Omental fat pad (tissue), 4 donors: ENCODE results near the gene MMP11. TPM values are rescaled to one million over a fixed set of nuclear protein-coding genes. Genes with fewer than 3 reads are reported as not detected.

Experiments used
- ATAC-seq: fragments of 150-250 bp; one replicate; pipeline ENCODE4 v1.9.1; 2016; ENCODE audit warnings: mild to moderate bottlenecking, moderate library complexity; ENCODE audit not compliant: low FRiP score
- DNase-seq: peaks from one replicate; pipeline ENCODE4 v3.0.0-alpha.2; 2019; ENCODE audit warnings: low spot score
- CTCF ChIP-seq, 3 donors: fragments of 450-650 bp; IDR thresholded peaks; one replicate each; pipeline ENCODE4 v1.5.1; 2016 to 2017; ENCODE audit warnings: antibody characterized with exemption in 3 of 3, mild to moderate bottlenecking in 3 of 3, moderate library complexity in 2 of 3
- total RNA-seq, 4 donors: library from RNA; depleted of rRNA; stranded (reverse); fragments of >200 nt; gene quantifications; one replicate each; pipeline ENCODE4 v1.1.0, GENCODE V29; 2016

The MMP11 gene
- total RNA-seq, 4 donors from 2014 or later: 0.79 to 3.1 (median 2.1) TPM; not detected in 1

- no peak for ATAC-seq
- no peak for DNase-seq
Observed at GRCh38 chr22:23790819-23791737, 18.4 kb downstream of the MMP11 start.

GRCh38 chr22:23791738-23792645, 19.3 kb downstream of the MMP11 start:
- no peak for ATAC-seq
- TF ChIP-seq CTCF (IDR thresholded peaks at IDR 0.05): no peak
- DNase-seq: no peak

More at GRCh38 chr22:23790819-23791737, 18.4 kb downstream of the MMP11 start:
- no peak for TF ChIP-seq CTCF (IDR thresholded peaks at IDR 0.05)

- DNase-seq: no peak
- no peak for TF ChIP-seq CTCF (IDR thresholded peaks at IDR 0.05)
- no peak for ATAC-seq
Observed at GRCh38 chr22:23793326-23793725, 20.7 kb downstream of the MMP11 start.

- DNase-seq (no peak), ATAC-seq (no peak)
- TF ChIP-seq CTCF (IDR thresholded peaks at IDR 0.05): no peak
Observed at GRCh38 chr22:23796461-23796860, 23.8 kb downstream of the MMP11 start.

GRCh38 chr22:23800297-23801237, 27.9 kb downstream of the MMP11 start:
- no peak for TF ChIP-seq CTCF (IDR thresholded peaks at IDR 0.05)
- DNase-seq: no peak
- ATAC-seq: no peak

- no peak for ATAC-seq
- no peak for DNase-seq
- no peak for TF ChIP-seq CTCF (IDR thresholded peaks at IDR 0.05)
Observed at GRCh38 chr22:23801238-23801821, 28.7 kb downstream of the MMP11 start.
